ENCODE data around the gene ETV6. TPM values are rescaled to one million over a fixed set of nuclear protein-coding genes. Genes with fewer than 3 reads are reported as not detected.

The ETV6 gene
- total RNA-seq, 1 experiment from 2014 or later = 89.1 TPM

GRCh38 chr12:11884116-11884515, 234.6 kb downstream of the ETV6 start:
- intact Hi-C loops (cut with micrococcal nuclease; ENCODE audit: unreplicated experiment) = loop anchor here (2.0 to 5.0 kb wide), 3 partner anchors 45 to 252 kb away; no protein-coding TSS in a partner anchor
- Mint-ChIP-seq H3K27me3 (ENCODE audit: unreplicated experiment) (no peaks in the 10 kb centered on the region), H3K27ac (ENCODE audit: unreplicated experiment) (peak overlapping the region; percentile 69), H3K4me1 (ENCODE audit: low read depth, unreplicated experiment) (peaks cover 68% of the 10 kb centered on the region), H3K4me3 (ENCODE audit: low read depth, unreplicated experiment) (peak overlapping the region; percentile 29), H3K36me3 (ENCODE audit: insufficient read depth, unreplicated experiment) (peaks cover 70% of the 10 kb centered on the region), H3K9me3 (ENCODE audit: low read depth, unreplicated experiment) (no peaks in the 10 kb centered on the region)
- BruUV-seq (replicated peaks) = no TSS peak
- no peak for TF ChIP-seq CTCF (IDR thresholded peaks at IDR 0.05; ENCODE audit: unreplicated experiment)
- no peak for DNase-seq
- CTCF ChIA-PET = no interaction called here

GRCh38 chr12:11884706-11885105, 235.2 kb downstream of the ETV6 start:
- peaks cover 74% of the 10 kb centered on the region for H3K36me3 Mint-ChIP-seq (ENCODE audit: insufficient read depth, unreplicated experiment)
- TSS peak; percentile 87 for BruUV-seq (replicated peaks)
- CTCF ChIA-PET = no interaction called here
- peak overlapping the region; percentile 69 for H3K27ac Mint-ChIP-seq (ENCODE audit: unreplicated experiment)
- intact Hi-C loops (cut with micrococcal nuclease; ENCODE audit: unreplicated experiment) = loop anchor here (2.0 to 5.0 kb wide), 3 partner anchors 46 to 252 kb away; no protein-coding TSS in a partner anchor
- no peak for DNase-seq
- H3K4me3 Mint-ChIP-seq (ENCODE audit: low read depth, unreplicated experiment) = peak overlapping the region; percentile 29
- TF ChIP-seq CTCF (IDR thresholded peaks at IDR 0.05; ENCODE audit: unreplicated experiment) = no peak
- H3K4me1 Mint-ChIP-seq (ENCODE audit: low read depth, unreplicated experiment) = peaks cover 70% of the 10 kb centered on the region
- H3K27me3 Mint-ChIP-seq (ENCODE audit: unreplicated experiment) = no peaks in the 10 kb centered on the region
- H3K9me3 Mint-ChIP-seq (ENCODE audit: low read depth, unreplicated experiment) = no peaks in the 10 kb centered on the region

- DNase-seq = peak; percentile 74
- Mint-ChIP-seq H3K4me1 (ENCODE audit: low read depth, unreplicated experiment) (peaks cover 70% of the 10 kb centered on the region), H3K4me3 (ENCODE audit: low read depth, unreplicated experiment) (peak overlapping the region; percentile 29), H3K9me3 (ENCODE audit: low read depth, unreplicated experiment) (no peaks in the 10 kb centered on the region), H3K27me3 (ENCODE audit: unreplicated experiment) (no peaks in the 10 kb centered on the region), H3K36me3 (ENCODE audit: insufficient read depth, unreplicated experiment) (peaks cover 74% of the 10 kb centered on the region), H3K27ac (ENCODE audit: unreplicated experiment) (peak overlapping the region; percentile 69)
- BruUV-seq (replicated peaks) = no TSS peak
- TF ChIP-seq CTCF (IDR thresholded peaks at IDR 0.05; ENCODE audit: unreplicated experiment) = no peak
- intact Hi-C loops (cut with micrococcal nuclease; ENCODE audit: unreplicated experiment) = loop anchor here (2.0 kb wide), 2 partner anchors 47 to 147 kb away; no protein-coding TSS in a partner anchor
- CTCF ChIA-PET = interaction anchor here (0.6 to 1.2 kb wide), 4 partner anchors 89 to 303 kb away, joined by 3 to 4 read pairs (median 4); no protein-coding TSS in a partner anchor
These were observed 236.0 kb downstream of the ETV6 start for GRCh38 chr12:11885261-11886038.

GRCh38 chr12:11886339-11886738, 236.9 kb downstream of the ETV6 start:
- CTCF ChIA-PET = interaction anchor here (1.1 to 1.2 kb wide), 2 partner anchors 90 to 123 kb away, joined by 3 to 4 read pairs; no protein-coding TSS in a partner anchor
- peaks cover 68% of the 10 kb centered on the region for H3K4me1 Mint-ChIP-seq (ENCODE audit: low read depth, unreplicated experiment)
- H3K9me3 Mint-ChIP-seq (ENCODE audit: low read depth, unreplicated experiment) = no peaks in the 10 kb centered on the region
- peak overlapping the region; percentile 69 for H3K27ac Mint-ChIP-seq (ENCODE audit: unreplicated experiment)
- no peak for DNase-seq
- TF ChIP-seq CTCF (IDR thresholded peaks at IDR 0.05; ENCODE audit: unreplicated experiment) = no peak
- peaks cover 70% of the 10 kb centered on the region for H3K36me3 Mint-ChIP-seq (ENCODE audit: insufficient read depth, unreplicated experiment)
- BruUV-seq (replicated peaks) = no TSS peak
- H3K4me3 Mint-ChIP-seq (ENCODE audit: low read depth, unreplicated experiment) = peak overlapping the region; percentile 12
- intact Hi-C loops (cut with micrococcal nuclease; ENCODE audit: unreplicated experiment) = no loop called here
- H3K27me3 Mint-ChIP-seq (ENCODE audit: unreplicated experiment) = no peaks in the 10 kb centered on the region

All from Calu3 (cell line).